ENCODE results near the gene LMO4. TPM values are rescaled to one million over a fixed set of nuclear protein-coding genes. Genes with fewer than 3 reads are reported as not detected.

Gene LMO4
- total RNA-seq, 4 donors from 2014 or later: 38.7 to 178 (median 60.9) TPM

DNA sequence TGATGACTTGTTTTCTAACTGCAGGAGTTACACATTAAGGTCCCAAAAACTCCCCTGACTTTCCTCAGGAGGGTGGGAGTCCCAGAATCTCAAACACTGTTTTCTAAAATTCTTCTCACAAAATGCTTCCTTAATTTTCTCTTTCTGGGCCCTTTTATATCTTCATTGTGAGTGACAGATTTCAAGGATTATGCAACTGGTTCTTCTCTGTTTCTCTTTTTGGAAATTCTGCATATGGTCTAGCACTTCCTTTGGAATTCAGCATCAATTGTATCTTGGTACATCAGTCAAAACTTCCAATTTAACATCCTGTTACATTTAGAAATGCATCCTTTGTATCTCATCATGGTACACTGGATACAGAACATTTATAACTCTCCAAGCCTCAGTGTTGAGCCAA, 59.7 kb downstream of the LMO4 start:
- no peaks in the 10 kb centered on the region for H3K9me3 ChIP-seq
- intact Hi-C loops (cut with DNase I; ENCODE audit: low total_unique reads): loop anchor here (5.0 kb wide), 1 partner anchor 869 kb away; no protein-coding TSS in a partner anchor
- no peak overlapping the region for H3K27ac ChIP-seq
- DNase-seq: no peak
- H3K4me1 ChIP-seq: no peaks in the 10 kb centered on the region
- H3K36me3 ChIP-seq: no peaks in the 10 kb centered on the region
- H3K27me3 ChIP-seq: no peaks in the 10 kb centered on the region
- no peak for TF ChIP-seq POLR2A (IDR thresholded peaks at IDR 0.05)
- TF ChIP-seq, protein P1, sequence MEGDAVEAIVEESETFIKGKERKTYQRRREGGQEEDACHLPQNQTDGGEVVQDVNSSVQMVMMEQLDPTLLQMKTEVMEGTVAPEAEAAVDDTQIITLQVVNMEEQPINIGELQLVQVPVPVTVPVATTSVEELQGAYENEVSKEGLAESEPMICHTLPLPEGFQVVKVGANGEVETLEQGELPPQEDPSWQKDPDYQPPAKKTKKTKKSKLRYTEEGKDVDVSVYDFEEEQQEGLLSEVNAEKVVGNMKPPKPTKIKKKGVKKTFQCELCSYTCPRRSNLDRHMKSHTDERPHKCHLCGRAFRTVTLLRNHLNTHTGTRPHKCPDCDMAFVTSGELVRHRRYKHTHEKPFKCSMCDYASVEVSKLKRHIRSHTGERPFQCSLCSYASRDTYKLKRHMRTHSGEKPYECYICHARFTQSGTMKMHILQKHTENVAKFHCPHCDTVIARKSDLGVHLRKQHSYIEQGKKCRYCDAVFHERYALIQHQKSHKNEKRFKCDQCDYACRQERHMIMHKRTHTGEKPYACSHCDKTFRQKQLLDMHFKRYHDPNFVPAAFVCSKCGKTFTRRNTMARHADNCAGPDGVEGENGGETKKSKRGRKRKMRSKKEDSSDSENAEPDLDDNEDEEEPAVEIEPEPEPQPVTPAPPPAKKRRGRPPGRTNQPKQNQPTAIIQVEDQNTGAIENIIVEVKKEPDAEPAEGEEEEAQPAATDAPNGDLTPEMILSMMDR (IDR thresholded peaks at IDR 0.05): no peak
- no peak overlapping the region for H3K4me3 ChIP-seq

DNA sequence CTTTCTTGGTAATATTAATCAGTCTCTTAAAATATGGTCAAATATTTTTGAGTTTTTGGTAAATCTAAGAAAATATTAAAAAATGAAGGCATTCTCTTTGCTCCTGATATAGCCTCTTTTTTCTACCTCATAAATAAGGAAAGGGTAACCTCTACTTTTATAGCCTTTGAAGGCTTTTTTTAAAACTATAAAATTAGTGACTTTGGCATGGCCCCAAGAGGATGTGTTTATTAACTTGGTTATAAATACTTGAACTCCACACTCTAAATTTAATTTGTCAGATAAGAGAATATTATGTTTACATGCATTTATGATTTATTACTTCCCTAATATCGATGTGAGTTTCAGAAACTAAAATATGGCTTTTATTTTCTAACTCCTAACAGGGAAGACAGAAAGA, 60.3 kb downstream of the LMO4 start:
- Histone ChIP-seq H3K4me1 (no peaks in the 10 kb centered on the region), H3K27ac (no peak overlapping the region), H3K4me3 (no peak overlapping the region), H3K9me3 (no peaks in the 10 kb centered on the region), H3K27me3 (no peaks in the 10 kb centered on the region), H3K36me3 (no peaks in the 10 kb centered on the region)
- DNase-seq: no peak
- TF ChIP-seq POLR2A (IDR thresholded peaks at IDR 0.05): no peak
- TF ChIP-seq, protein P1 (IDR thresholded peaks at IDR 0.05): no peak
- intact Hi-C loops (cut with DNase I; ENCODE audit: low total_unique reads): loop anchor here (5.0 kb wide), 1 partner anchor 868 kb away; no protein-coding TSS in a partner anchor

DNA sequence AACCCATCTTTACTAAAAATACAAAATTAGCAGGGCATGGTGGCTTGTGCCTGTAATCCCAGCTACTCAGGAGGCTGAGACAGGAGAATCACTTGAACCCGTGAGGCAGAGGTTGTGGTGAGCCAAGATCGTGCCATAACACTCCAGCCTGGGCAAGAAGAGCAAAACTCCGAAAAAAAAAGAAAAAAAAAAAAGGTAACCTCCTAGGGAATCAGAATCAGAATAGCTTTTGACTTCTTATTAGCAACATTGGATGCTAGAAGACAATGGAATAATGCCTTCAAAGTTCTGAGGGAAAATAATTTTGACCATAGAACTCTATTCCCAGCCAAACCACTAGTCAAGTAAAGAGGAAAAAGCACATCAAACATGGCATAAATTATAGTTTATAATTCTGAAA, 60.9 kb downstream of the LMO4 start:
- no peak for TF ChIP-seq POLR2A (IDR thresholded peaks at IDR 0.05)
- TF ChIP-seq, protein P1 (IDR thresholded peaks at IDR 0.05): no peak
- H3K27me3 ChIP-seq: no peaks in the 10 kb centered on the region

DNA sequence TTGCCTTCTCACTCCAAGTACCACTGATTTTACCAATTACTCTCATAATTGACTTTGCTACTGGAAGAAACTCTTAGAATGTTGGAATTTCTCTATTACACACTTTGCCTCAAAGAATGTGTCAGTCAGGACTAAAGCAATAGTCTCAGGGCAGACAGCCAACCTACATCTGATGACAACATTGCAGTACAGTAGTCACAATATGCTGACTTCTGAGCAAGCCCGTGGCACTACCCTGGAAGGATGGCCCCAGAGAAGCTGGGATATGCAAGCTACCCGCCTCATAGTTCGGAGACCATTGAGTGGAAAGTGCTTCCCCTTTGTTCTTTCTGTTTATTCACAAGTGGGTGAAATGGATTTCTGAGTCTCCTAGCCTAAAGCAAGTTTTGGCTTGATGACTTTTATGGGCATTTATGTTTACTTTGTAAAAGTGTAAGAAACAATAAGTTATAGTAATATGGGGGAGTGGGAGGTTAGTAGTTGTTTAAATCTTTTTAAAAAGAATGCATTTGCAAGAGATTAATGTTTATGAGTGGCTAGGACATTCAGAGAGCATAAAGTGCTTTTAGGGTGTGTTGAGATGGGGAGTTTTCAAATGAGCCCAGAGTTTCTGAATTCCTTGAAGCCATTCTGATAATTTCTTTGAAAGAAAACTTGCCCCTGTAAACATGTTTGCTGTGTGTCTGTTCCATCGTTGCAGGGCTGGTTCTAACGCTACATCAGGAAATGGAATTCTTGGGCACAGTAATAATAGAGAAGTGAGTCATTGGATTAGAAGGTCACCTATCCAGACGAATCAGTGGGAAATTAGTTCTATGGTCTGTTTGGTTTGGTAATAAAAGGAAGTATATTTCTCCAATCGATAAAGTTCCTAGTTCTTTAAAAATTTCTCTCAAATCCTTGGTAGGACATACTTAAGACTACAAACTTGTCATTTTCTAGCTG, 63.8 kb downstream of the LMO4 start:
- no peaks in the 10 kb centered on the region for H3K36me3 ChIP-seq
- intact Hi-C loops (cut with DNase I; ENCODE audit: low total_unique reads): no loop called here

More for the DNA sequence above, 60.9 kb downstream of the LMO4 start:
- Histone ChIP-seq H3K36me3 (no peaks in the 10 kb centered on the region), H3K4me1 (no peaks in the 10 kb centered on the region), H3K27ac (no peak overlapping the region), H3K9me3 (no peaks in the 10 kb centered on the region), H3K4me3 (no peak overlapping the region)
- intact Hi-C loops (cut with DNase I; ENCODE audit: low total_unique reads): loop anchor here (5.0 kb wide), 1 partner anchor 868 kb away; no protein-coding TSS in a partner anchor
- DNase-seq: no peak

More for the DNA sequence above, 63.8 kb downstream of the LMO4 start:
- Histone ChIP-seq H3K4me1 (no peaks in the 10 kb centered on the region), H3K27me3 (no peaks in the 10 kb centered on the region), H3K4me3 (no peak overlapping the region), H3K27ac (no peak overlapping the region), H3K9me3 (no peaks in the 10 kb centered on the region)
- no peak for TF ChIP-seq POLR2A (IDR thresholded peaks at IDR 0.05)
- TF ChIP-seq, protein P1 (IDR thresholded peaks at IDR 0.05): no peak
- DNase-seq: no peak

Data from uterus (tissue), 4 donors.